ENCODE results near the gene ZBTB25. TPM values are rescaled to one million over a fixed set of nuclear protein-coding genes. Genes with fewer than 3 reads are reported as not detected.

ZBTB25 gene
- total RNA-seq, 1 experiment from 2014 or later = 19.0 TPM

DNA sequence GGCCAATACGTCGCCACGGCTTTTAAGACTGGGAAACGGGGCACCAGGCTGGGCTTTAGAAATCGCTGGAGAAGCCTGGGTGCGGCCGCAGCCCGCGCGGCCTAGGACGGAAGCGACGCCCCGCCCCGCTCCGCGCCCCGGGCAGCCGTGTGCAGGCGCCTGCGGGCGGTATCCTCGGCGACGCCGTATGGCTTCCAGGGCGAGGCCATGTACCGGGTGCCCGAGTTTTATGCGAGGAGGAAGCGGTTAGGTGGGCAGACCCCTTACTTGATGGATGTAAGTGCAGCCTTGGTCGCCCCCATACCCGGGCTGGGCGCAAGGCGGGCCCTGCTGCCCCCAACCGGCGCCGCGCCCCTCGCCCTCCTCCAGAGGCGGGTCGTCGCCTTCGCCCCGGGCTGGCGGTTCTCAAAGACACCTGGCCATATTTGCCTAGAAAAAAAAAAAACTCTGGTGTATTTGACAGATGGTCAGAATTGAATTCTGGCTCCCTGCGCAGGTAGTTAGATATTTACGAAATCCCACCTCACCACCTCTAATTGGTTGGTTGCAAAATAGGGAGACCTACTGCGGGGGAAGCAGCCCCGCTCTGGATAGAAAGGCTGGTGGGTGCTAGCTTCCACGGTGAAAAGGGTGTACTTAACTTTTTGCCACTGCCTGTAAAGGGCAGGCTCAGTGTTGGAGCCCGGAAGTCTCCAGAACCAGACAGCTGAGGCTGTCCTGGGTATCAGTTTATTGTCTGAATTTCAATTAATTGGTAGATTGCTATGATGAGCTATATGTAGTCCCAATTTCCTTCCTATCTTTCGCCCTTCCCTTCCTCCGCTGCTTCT is 46.4 kb upstream of the ZBTB25 start, which contains the start of gene PPP1R36:
Gene PPP1R36, plus strand, starts transcription at position 171 of the 830 bp plus-strand sequence. Its CDS starts 37 bp downstream, at position 208.
- Histone ChIP-seq H3K4me1 (ENCODE audit: control insufficient read depth in 1 of 2, insufficient read depth in 2 of 2, low read length in 2 of 2) (no peaks in the 10 kb centered on the region), H3K27ac (ENCODE audit: low read depth, low read length) (no peak within 1 kb of the TSS), H2AFZ (ENCODE audit: low read depth, low read length, poor library complexity, severe bottlenecking) (no peak within 1 kb of the TSS), H3K9ac (ENCODE audit: low read length) (no peak within 1 kb of the TSS), H3K27me3 (ENCODE audit: insufficient read depth, low read length) (no peaks in the 10 kb centered on the region), H3K9me2 (ENCODE audit: insufficient read depth) (no peaks in the 10 kb centered on the region), H4K20me1 (ENCODE audit: insufficient read depth) (no peaks in the 10 kb centered on the region), H3K4me3 (replicated peaks in 1 of 2; ENCODE audit: low read depth in 1 of 2, low read length in 2 of 2) (no peak within 1 kb of the TSS), H3K36me3 (ENCODE audit: control insufficient read depth in 1 of 2, insufficient read depth in 2 of 2, low read length in 2 of 2) (no peaks in the 10 kb centered on the region), H3K79me2 (ENCODE audit: insufficient read depth, low read length) (no peaks in the 10 kb centered on the region), H3K9me3 (ENCODE audit: control insufficient read depth in 1 of 2, insufficient read depth in 1 of 2, low read depth in 1 of 2, low read length in 2 of 2) (no peaks in the 10 kb centered on the region), H3K4me2 (ENCODE audit: low read length) (no peak within 1 kb of the TSS)
- no peak for ATAC-seq
- POLR2A ChIA-PET = no interaction called here
- RAD21 ChIA-PET (ENCODE audit: low non-redundant PET in 1 of 2, low total read pairs in 2 of 2, uncharacterized antibody in 2 of 2, unreplicated experiment in 2 of 2) = no interaction called here
- DNase-seq (ENCODE audit: low read depth, low spot score) = no peak
- CTCF ChIA-PET = no interaction called here
- no TSS peak for BruUV-seq (replicated peaks)
- intact Hi-C loops (cut with micrococcal nuclease) = loop anchor here (10.0 kb wide), 1 partner anchor 85 kb away; no protein-coding TSS in a partner anchor
- TF ChIP-seq REST (IDR thresholded peaks at IDR 0.05; ENCODE audit: low read depth) (no peak), ZNF274 (IDR thresholded peaks at IDR 0.05; ENCODE audit: low read depth, low read length) (no peak), ZFX (IDR thresholded peaks at IDR 0.05) (no peak), FOSL1 (IDR thresholded peaks at IDR 0.05; ENCODE audit: low read depth) (no peak), EGR1 (IDR thresholded peaks at IDR 0.05; ENCODE audit: low read depth) (no peak), CEBPB (IDR thresholded peaks at IDR 0.05; ENCODE audit: low read depth) (no peak)

Measured in HCT116 (cell line).